ENCODE data around the gene NFATC4. TPM values are rescaled to one million over a fixed set of nuclear protein-coding genes. Genes with fewer than 3 reads are reported as not detected.

The NFATC4 gene
- 100 to 1,000 TPM in 5 of 7 donors, 10 to 100 TPM in 2; 74.1 to 288 (median 186) TPM for total RNA-seq
- 100 to 1,000 TPM in 1 of 2 donors, 10 to 100 TPM in 1; 25.9 to 157 TPM for polyA plus RNA-seq
- long read RNA-seq, donor 1, full-length matches to known transcripts = 45 of 158 reads
- long read RNA-seq, donor 1, partial matches to known transcripts = 97 of 158 reads
- long read RNA-seq, donor 1, other reads (novel, unspliced or antisense) = 16 of 158 reads
- long read RNA-seq, donor 2, full-length matches to known transcripts = 14 of 24 reads
- long read RNA-seq, donor 2, partial matches to known transcripts = 10 of 24 reads
- long read RNA-seq, donor 2, other reads (novel, unspliced or antisense) = 0 of 24 reads
- long read RNA-seq, donor 3, full-length matches to known transcripts = 62 of 141 reads
- long read RNA-seq, donor 3, partial matches to known transcripts = 61 of 141 reads
- long read RNA-seq, donor 3, other reads (novel, unspliced or antisense) = 18 of 141 reads

DNA sequence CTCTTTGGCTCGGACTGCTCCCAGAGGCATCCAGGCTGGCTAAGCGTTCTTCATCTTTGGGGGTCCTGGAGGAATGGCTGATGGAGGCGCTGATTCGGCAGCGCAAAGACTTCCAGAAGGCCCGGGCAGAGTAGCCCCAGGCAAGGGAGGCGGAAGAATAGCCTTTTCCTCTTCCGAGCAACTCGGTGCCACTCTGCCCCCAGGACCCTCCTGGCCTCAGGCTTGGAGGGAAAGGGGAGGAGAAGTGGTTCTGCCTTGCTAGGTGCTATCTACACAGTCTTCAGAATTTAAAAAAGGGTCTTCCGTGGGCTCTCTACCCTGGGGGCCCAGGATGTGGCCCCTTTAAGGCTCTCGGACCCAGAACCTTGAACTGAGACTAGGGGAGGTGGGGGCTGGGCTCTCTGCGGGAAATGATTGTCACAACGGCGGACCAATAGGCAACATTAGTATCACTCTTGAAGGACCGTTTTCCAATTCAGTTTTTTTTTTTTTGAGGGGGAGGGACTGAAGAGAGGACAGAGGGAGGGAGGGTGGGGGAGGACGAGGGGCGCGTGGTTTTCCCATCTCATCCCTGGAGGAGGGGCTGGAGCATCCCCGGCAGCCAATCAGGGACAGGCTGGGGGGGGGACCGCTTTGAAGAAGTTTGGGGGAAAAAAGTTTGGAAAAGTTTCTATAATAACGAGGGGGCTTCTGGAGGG, at the start of gene NFATC4:
Gene NFATC4 (plus strand): TSS at position 671 of the 698 bp plus-strand sequence. CDS start 157 bp downstream, outside the sequence.
- Histone ChIP-seq H3K9me3 (no peaks in the 10 kb centered on the region), H3K4me3 (peak within 1 kb of the TSS; percentile 71), H3K27ac (peak within 1 kb of the TSS; percentile 93 to 96), H3K27me3 (no peaks in the 10 kb centered on the region), H3K4me1 (ENCODE audit: insufficient read depth) (peaks cover 9% of the 10 kb centered on the region), H3K36me3 (no peaks in the 10 kb centered on the region)
- 1 to 2% (median 2%) methylated on average over 21 of the region's 21 CpGs for WGBS, 3 donors
- intact Hi-C loops (cut with DNase I) = loop anchor here (1.0 to 10.0 kb wide), 4 partner anchors 35 to 223 kb away; partner anchors contain the start of genes CBLN3 (in 1 of the 4), EMC9 (in 1 of the 4), KHNYN (in 1 of the 4) and PSME2 (in 1 of the 4)
- TF ChIP-seq EP300 (IDR thresholded peaks at IDR 0.05) = no peak
- TF ChIP-seq, protein P1, sequence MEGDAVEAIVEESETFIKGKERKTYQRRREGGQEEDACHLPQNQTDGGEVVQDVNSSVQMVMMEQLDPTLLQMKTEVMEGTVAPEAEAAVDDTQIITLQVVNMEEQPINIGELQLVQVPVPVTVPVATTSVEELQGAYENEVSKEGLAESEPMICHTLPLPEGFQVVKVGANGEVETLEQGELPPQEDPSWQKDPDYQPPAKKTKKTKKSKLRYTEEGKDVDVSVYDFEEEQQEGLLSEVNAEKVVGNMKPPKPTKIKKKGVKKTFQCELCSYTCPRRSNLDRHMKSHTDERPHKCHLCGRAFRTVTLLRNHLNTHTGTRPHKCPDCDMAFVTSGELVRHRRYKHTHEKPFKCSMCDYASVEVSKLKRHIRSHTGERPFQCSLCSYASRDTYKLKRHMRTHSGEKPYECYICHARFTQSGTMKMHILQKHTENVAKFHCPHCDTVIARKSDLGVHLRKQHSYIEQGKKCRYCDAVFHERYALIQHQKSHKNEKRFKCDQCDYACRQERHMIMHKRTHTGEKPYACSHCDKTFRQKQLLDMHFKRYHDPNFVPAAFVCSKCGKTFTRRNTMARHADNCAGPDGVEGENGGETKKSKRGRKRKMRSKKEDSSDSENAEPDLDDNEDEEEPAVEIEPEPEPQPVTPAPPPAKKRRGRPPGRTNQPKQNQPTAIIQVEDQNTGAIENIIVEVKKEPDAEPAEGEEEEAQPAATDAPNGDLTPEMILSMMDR (IDR thresholded peaks at IDR 0.05) = peak in 1 of 3 donors; percentile 19
- no peak for TF ChIP-seq POLR2A (IDR thresholded peaks at IDR 0.05)
- peak; percentile 85 to 95 (median 89) for DNase-seq

DNA sequence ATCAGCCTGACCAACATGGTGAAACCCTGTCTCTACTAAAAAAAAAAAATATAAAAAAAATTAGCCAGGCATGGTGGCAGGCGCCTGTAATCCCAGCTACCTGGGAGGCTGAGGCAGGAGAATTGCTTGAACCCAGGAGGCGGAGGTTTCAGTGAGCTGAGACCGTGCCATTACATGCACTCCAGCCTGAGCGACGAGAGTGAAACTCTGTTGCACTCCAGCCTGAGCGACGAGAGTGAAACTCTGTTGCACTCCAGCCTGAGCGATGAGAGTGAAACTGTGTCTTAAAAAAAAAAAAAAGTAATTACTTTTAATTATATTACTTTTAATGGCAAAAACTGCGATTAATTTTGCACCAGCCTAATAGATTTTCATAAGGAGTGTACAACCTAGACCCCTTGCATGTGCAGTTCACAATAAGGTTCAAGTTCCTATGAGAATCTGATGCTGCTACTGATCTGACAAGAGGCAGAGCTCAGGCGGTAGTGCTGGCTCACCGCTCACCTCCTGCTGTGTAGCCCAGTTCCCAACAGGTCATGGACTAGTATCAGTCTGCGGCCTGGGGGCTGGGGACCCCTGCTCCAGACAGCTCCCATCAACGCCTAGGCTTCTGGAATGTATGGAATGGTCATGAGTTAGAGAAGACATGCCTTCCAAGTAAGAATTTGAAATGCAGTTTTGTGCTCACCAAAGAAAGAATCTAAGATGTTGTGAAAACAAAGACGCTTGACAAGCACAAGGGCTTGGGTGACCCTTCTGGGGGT, 46.6 kb upstream of the NFATC4 start:
- DNase-seq = no peak
- 80 to 83% (median 80%) methylated on average over 14 of the region's 14 CpGs for WGBS, 3 donors
- intact Hi-C loops (cut with DNase I) = no loop called here
- Histone ChIP-seq H3K27ac (no peak overlapping the region), H3K27me3 (no peaks in the 10 kb centered on the region), H3K36me3 (no peaks in the 10 kb centered on the region), H3K9me3 (no peaks in the 10 kb centered on the region), H3K4me1 (ENCODE audit: insufficient read depth) (peaks cover 2% of the 10 kb centered on the region), H3K4me3 (no peak overlapping the region)
- no peak for TF ChIP-seq POLR2A (IDR thresholded peaks at IDR 0.05)
- TF ChIP-seq, protein P1 (IDR thresholded peaks at IDR 0.05) = no peak
- TF ChIP-seq EP300 (IDR thresholded peaks at IDR 0.05) = no peak

DNA sequence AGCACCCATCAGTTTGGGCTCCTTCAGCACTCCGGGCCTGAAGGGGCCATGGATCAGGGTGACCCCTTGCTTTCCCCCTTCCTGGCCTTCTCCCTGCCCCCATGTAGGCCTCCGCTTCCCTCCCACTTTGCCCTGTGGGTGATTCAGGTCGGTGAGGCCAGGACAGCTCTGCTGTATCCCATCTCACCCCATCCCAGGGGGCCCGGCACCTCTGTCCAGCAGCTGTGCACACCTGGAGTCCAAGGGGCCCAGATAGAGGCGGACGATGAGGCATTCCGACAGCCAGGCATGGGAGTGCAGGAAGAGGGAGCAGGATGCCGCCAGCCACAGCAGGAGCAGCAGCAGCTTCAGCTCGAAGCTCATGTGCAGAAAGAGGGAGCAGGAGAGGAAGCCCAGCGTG, 45.3 kb upstream of the NFATC4 start:
- Histone ChIP-seq H3K36me3 (no peaks in the 10 kb centered on the region), H3K4me3 (no peak overlapping the region), H3K4me1 (ENCODE audit: insufficient read depth) (no peaks in the 10 kb centered on the region), H3K27me3 (no peaks in the 10 kb centered on the region), H3K27ac (no peak overlapping the region), H3K9me3 (no peaks in the 10 kb centered on the region)
- DNase-seq = no peak
- 32 to 45% (median 34%) methylated on average over 10 of the region's 10 CpGs for WGBS, 3 donors
- intact Hi-C loops (cut with DNase I) = no loop called here
- TF ChIP-seq EP300 (IDR thresholded peaks at IDR 0.05) (no peak), POLR2A (IDR thresholded peaks at IDR 0.05) (no peak)
- TF ChIP-seq, protein P1 (IDR thresholded peaks at IDR 0.05) = no peak

DNA sequence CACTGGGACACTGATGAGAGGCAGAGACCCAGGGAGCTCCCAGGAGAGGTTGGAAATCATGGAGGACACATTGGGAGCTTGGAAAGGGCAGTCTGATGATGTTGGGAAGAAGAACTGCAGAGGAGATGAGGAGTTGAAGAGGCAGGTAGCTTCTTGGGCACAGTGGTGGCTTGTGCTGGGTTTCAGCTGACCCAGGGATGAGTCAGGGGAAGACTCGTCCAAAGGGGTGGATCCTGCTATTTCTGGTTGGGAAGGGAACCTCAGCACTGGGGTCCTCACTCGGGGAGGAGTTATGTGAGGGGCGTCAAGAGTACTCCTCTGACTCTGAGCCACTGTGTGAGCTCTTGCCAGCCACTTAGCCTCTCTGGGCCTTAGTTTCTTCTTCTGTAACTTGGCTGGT, 44.6 kb upstream of the NFATC4 start:
- H3K36me3 ChIP-seq = no peaks in the 10 kb centered on the region
- no peaks in the 10 kb centered on the region for H3K4me1 ChIP-seq (ENCODE audit: insufficient read depth)
- no peak for DNase-seq
- no peaks in the 10 kb centered on the region for H3K9me3 ChIP-seq
- WGBS, 3 donors = 39 to 51% (median 48%) methylated on average over 3 of the region's 3 CpGs
- intact Hi-C loops (cut with DNase I) = no loop called here
- H3K27me3 ChIP-seq = no peaks in the 10 kb centered on the region
- H3K4me3 ChIP-seq = no peak overlapping the region
- TF ChIP-seq POLR2A (IDR thresholded peaks at IDR 0.05) = no peak
- TF ChIP-seq, protein P1 (IDR thresholded peaks at IDR 0.05) = no peak
- TF ChIP-seq EP300 (IDR thresholded peaks at IDR 0.05) = no peak
- H3K27ac ChIP-seq = no peak overlapping the region
